Measurements from ENCODE around the gene PLSCR3. TPM values are rescaled to one million over a fixed set of nuclear protein-coding genes. Genes with fewer than 3 reads are reported as not detected.

The PLSCR3 gene
- total RNA-seq, 1 experiment from 2014 or later: 31.5 TPM

DNA sequence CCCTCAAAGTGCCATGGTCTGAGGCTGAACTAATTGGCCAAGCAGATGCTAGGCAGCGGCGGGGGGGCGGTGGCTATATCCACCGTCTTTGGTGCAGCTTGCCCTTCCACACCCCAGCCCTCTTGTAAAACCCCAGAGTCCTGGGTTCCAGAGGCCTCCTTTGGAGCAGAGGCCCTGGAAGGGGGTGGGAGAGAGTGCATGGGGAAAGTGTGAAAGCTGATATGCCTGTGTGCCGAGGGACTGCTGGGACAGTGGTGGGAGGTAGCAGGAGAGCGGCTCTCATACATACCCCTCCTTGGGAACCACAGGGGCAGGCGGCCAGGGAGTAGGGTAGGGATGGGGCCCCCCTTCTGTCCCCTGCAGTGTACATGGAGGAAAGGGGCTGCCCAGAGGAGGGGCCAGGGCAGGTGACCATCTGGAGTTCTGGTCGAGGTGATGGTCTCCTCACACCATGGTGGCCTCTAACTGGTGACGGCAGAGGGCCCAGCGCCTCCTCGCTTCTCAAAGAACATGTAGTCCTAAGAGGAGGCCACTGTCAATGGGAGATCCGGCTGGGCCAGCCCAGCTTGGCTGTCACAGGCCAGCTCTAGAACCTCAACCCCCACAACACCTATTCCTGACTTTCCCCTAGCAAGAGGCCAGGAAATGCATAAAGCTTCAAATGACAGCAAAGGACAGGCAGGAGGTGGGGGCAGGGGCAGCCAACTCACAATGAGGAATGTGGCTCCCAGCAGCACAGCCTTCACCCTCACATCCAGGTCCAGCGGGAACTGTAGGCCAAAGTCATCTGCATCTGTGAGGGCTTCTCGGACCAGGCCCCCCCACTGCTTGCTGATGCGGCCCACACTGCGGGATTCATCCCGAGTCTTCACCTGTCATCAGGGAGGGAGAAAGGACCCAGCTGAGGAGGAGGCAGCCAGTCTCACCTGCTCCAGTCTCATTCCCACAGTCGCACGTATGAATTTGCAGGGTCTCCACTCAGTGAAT, 4.1 kb downstream of the PLSCR3 start:
- no peak overlapping the region for H2BK5ac ChIP-seq (ENCODE audit: insufficient read length, low read length)
- TF ChIP-seq, protein P1, sequence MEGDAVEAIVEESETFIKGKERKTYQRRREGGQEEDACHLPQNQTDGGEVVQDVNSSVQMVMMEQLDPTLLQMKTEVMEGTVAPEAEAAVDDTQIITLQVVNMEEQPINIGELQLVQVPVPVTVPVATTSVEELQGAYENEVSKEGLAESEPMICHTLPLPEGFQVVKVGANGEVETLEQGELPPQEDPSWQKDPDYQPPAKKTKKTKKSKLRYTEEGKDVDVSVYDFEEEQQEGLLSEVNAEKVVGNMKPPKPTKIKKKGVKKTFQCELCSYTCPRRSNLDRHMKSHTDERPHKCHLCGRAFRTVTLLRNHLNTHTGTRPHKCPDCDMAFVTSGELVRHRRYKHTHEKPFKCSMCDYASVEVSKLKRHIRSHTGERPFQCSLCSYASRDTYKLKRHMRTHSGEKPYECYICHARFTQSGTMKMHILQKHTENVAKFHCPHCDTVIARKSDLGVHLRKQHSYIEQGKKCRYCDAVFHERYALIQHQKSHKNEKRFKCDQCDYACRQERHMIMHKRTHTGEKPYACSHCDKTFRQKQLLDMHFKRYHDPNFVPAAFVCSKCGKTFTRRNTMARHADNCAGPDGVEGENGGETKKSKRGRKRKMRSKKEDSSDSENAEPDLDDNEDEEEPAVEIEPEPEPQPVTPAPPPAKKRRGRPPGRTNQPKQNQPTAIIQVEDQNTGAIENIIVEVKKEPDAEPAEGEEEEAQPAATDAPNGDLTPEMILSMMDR (conservative IDR thresholded peaks at IDR 0.05): no peak
- Mint-ChIP-seq H3K9me3 (no peaks in the 10 kb centered on the region; a peak in 1 of 5 replicates), H3K4me1 (peaks cover 22% of the 10 kb centered on the region in 2 experiments), H3K36me3 (ENCODE audit: insufficient read depth in 1 of 3, low read depth in 3 of 3) (peaks cover 27 to 56% (median 41%) of the 10 kb centered on the region in 3 experiments), H3K4me3 (no peak overlapping the region; a peak in 1 of 5 replicates), H3K27me3 (ENCODE audit: low read depth) (peaks cover 2% of the 10 kb centered on the region), H3K27ac (no peak overlapping the region; a peak in 1 of 7 replicates)
- H4K91ac ChIP-seq (ENCODE audit: insufficient read length, low read depth, low read length): no peak overlapping the region
- no peaks in the 10 kb centered on the region for H3K27me3 ChIP-seq (ENCODE audit: insufficient read depth, low read length)
- no peak overlapping the region for H4K8ac ChIP-seq (replicated peaks; ENCODE audit: insufficient read length, low read depth, low read length)
- peaks cover 2% of the 10 kb centered on the region for H4K20me1 ChIP-seq (ENCODE audit: control insufficient read depth, insufficient read depth, insufficient read length)
- H3T11ph ChIP-seq (ENCODE audit: low read length): no peak overlapping the region
- H3K4me2 ChIP-seq (ENCODE audit: insufficient read depth, insufficient read length, low read length): no peak overlapping the region
- H3K79me1 ChIP-seq (ENCODE audit: insufficient read depth, low read depth, low read length, poor library complexity, severe bottlenecking): no peaks in the 10 kb centered on the region
- no peak overlapping the region for H2BK20ac ChIP-seq (ENCODE audit: low read depth, low read length, poor library complexity, severe bottlenecking)
- H2BK120ac ChIP-seq (ENCODE audit: low read depth, low read length, poor library complexity, severe bottlenecking): no peak overlapping the region
- no peak overlapping the region for H3K56ac ChIP-seq (ENCODE audit: insufficient read length, low read depth, low read length)
- peak; percentile 46 for DNase-seq
- H3K27ac ChIP-seq (ENCODE audit: insufficient read length, low read depth, low read length): no peak overlapping the region
- H2AFZ ChIP-seq (ENCODE audit: low read length): no peak overlapping the region
- no peaks in the 10 kb centered on the region for H3K9me3 ChIP-seq (ENCODE audit: control insufficient read depth, low read depth, low read length)
- H2BK15ac ChIP-seq (ENCODE audit: low read depth, low read length): no peak overlapping the region
- no peak overlapping the region for H3K23ac ChIP-seq (ENCODE audit: insufficient read length, low read depth, low read length)
- no peak overlapping the region for H3K18ac ChIP-seq (ENCODE audit: insufficient read length, low read depth, low read length)
- no peak overlapping the region for H2AK5ac ChIP-seq (ENCODE audit: insufficient read length, low read length)
- no peak overlapping the region for H3K4ac ChIP-seq (ENCODE audit: low read depth, low read length)
- H3K79me2 ChIP-seq (ENCODE audit: insufficient read depth, low read length): no peaks in the 10 kb centered on the region
- no peak overlapping the region for H4K5ac ChIP-seq (ENCODE audit: insufficient read length, low read depth, low read length)
- H3K9ac ChIP-seq (ENCODE audit: extremely low read depth, insufficient read length, low read length): no peak overlapping the region
- peaks cover 7% of the 10 kb centered on the region; the same call in 1 of the 2 replicates for H3K4me1 ChIP-seq (ENCODE audit: insufficient read depth, low read length)
- no peak overlapping the region for H3K14ac ChIP-seq (ENCODE audit: insufficient read depth, low read length)
- H3K23me2 ChIP-seq (ENCODE audit: insufficient read length, low read depth, low read length, poor library complexity, severe bottlenecking): peaks cover 12% of the 10 kb centered on the region
- WGBS (ENCODE audit: extremely low coverage, insufficient read length, low lambda C conversion rate): no CpG with 5 or more reads among the region's 19 CpGs
- H2BK12ac ChIP-seq (ENCODE audit: insufficient read length, low read depth, low read length): no peak overlapping the region

Measured in H9 (cell line).